ENCODE results near the gene CHST15. TPM values are rescaled to one million over a fixed set of nuclear protein-coding genes. Genes with fewer than 3 reads are reported as not detected.

Gene CHST15
- total RNA-seq, 1 experiment from 2014 or later, result 26.7 TPM

DNA sequence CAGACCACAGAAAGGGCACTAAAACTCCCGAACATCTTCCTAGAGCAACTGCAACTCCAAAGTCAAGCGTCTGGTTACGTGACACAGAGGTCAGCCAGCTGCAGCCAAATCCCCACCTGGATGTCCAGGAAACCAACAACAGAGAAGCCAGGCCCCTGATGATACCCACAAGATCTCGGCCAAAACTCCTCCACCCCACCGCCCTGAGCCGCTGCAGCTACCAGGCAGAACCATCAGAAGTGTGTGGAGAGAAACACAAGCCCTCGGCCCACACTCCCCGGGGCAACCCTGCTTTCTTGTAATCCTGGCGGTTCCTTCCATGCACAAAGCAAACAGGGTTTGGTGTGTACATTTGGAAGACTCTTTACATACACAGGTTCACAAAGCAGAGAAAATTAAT is 8.7 kb downstream of the CHST15 start:
- Mint-ChIP-seq H3K4me1 (ENCODE audit: low read depth, unreplicated experiment) (peaks cover 6% of the 10 kb centered on the region), H3K27me3 (ENCODE audit: insufficient read depth, unreplicated experiment) (no peaks in the 10 kb centered on the region), H3K4me3 (ENCODE audit: unreplicated experiment) (no peak overlapping the region), H3K9me3 (ENCODE audit: unreplicated experiment) (no peaks in the 10 kb centered on the region), H3K27ac (ENCODE audit: unreplicated experiment) (no peak overlapping the region), H3K36me3 (ENCODE audit: insufficient read depth, unreplicated experiment) (peaks cover 18% of the 10 kb centered on the region)
- no peaks in the 10 kb centered on the region for H3K4me1 ChIP-seq
- TF ChIP-seq, protein P1, sequence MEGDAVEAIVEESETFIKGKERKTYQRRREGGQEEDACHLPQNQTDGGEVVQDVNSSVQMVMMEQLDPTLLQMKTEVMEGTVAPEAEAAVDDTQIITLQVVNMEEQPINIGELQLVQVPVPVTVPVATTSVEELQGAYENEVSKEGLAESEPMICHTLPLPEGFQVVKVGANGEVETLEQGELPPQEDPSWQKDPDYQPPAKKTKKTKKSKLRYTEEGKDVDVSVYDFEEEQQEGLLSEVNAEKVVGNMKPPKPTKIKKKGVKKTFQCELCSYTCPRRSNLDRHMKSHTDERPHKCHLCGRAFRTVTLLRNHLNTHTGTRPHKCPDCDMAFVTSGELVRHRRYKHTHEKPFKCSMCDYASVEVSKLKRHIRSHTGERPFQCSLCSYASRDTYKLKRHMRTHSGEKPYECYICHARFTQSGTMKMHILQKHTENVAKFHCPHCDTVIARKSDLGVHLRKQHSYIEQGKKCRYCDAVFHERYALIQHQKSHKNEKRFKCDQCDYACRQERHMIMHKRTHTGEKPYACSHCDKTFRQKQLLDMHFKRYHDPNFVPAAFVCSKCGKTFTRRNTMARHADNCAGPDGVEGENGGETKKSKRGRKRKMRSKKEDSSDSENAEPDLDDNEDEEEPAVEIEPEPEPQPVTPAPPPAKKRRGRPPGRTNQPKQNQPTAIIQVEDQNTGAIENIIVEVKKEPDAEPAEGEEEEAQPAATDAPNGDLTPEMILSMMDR (IDR thresholded peaks at IDR 0.05; ENCODE audit: insufficient read depth in 1 of 2, low read depth in 1 of 2, low read length in 1 of 2, severe bottlenecking in 1 of 2, unreplicated experiment in 1 of 2), result no peak
- CTCF ChIA-PET, result interaction anchor here (1.2 kb wide), 1 partner anchor 59 kb away, joined by 3 read pairs; no protein-coding TSS in a partner anchor
- POLR2A ChIA-PET, result no interaction called here
- no peak for DNase-seq
- no peaks in the 10 kb centered on the region for H3K9me3 ChIP-seq
- no peaks in the 10 kb centered on the region for H3K27me3 ChIP-seq (replicated peaks; ENCODE audit: control insufficient read depth, insufficient read depth, low read length)
- no TSS peak for BruUV-seq (replicated peaks)
- no peaks in the 10 kb centered on the region for H3K36me3 ChIP-seq (ENCODE audit: control insufficient read depth, insufficient read depth, low read length)
- H3K4me3 ChIP-seq (ENCODE audit: low read depth, low read length), result no peak overlapping the region
- intact Hi-C loops (cut with micrococcal nuclease; ENCODE audit: unreplicated experiment), result no loop called here

DNA sequence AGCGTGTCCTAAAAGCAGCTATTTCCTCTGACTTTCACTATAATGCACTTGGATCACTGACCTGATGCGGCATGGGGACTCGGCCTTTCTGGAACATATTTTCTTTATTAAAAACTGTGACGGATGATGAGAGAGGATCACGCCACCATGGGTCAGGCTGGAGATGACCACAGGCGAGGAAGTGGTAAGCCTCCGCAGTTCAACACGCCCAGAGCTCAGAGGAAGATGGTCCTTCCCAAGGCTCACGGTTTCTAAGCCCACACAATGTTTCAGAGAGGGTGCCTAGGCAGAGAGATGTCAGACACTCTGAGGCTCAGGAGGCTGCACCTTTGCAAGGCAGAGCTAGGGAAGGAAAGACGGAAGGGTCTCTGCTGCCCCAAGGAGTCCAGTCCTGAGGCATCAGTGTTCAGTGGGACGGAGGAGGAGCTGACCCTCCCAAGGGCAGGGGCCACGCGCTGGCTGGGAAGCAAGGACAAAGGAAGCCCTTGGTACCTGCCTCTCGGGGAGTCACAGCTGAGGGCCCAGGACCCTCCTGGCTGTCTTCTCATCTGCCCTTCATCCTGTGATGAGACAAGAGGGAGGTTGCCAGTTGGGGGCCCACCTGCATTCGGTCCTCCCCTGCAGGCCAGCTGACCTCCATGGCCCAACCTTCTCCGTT is 9.5 kb downstream of the CHST15 start:
- peaks cover 18% of the 10 kb centered on the region for H3K36me3 Mint-ChIP-seq (ENCODE audit: insufficient read depth, unreplicated experiment)
- no TSS peak for BruUV-seq (replicated peaks)
- no peak overlapping the region for H3K4me3 Mint-ChIP-seq (ENCODE audit: unreplicated experiment)
- intact Hi-C loops (cut with micrococcal nuclease; ENCODE audit: unreplicated experiment), result loop anchor here (2.0 kb wide), 1 partner anchor 15 kb away; no protein-coding TSS in a partner anchor
- H3K9me3 Mint-ChIP-seq (ENCODE audit: unreplicated experiment), result no peaks in the 10 kb centered on the region
- H3K4me1 Mint-ChIP-seq (ENCODE audit: low read depth, unreplicated experiment), result peaks cover 6% of the 10 kb centered on the region
- ChIA-PET POLR2A (no interaction called here), CTCF (interaction anchor here (0.7 kb wide), 1 partner anchor 34 kb away, joined by 3 read pairs; no protein-coding TSS in a partner anchor)
- Histone ChIP-seq H3K4me3 (ENCODE audit: low read depth, low read length) (no peak overlapping the region), H3K4me1 (no peaks in the 10 kb centered on the region), H3K27me3 (replicated peaks; ENCODE audit: control insufficient read depth, insufficient read depth, low read length) (no peaks in the 10 kb centered on the region), H3K36me3 (ENCODE audit: control insufficient read depth, insufficient read depth, low read length) (no peaks in the 10 kb centered on the region), H3K9me3 (no peaks in the 10 kb centered on the region)
- no peak for DNase-seq
- no peaks in the 10 kb centered on the region for H3K27me3 Mint-ChIP-seq (ENCODE audit: insufficient read depth, unreplicated experiment)
- no peak overlapping the region for H3K27ac Mint-ChIP-seq (ENCODE audit: unreplicated experiment)
- TF ChIP-seq, protein P1 (IDR thresholded peaks at IDR 0.05; ENCODE audit: insufficient read depth in 1 of 2, low read depth in 1 of 2, low read length in 1 of 2, severe bottlenecking in 1 of 2, unreplicated experiment in 1 of 2), result no peak

DNA sequence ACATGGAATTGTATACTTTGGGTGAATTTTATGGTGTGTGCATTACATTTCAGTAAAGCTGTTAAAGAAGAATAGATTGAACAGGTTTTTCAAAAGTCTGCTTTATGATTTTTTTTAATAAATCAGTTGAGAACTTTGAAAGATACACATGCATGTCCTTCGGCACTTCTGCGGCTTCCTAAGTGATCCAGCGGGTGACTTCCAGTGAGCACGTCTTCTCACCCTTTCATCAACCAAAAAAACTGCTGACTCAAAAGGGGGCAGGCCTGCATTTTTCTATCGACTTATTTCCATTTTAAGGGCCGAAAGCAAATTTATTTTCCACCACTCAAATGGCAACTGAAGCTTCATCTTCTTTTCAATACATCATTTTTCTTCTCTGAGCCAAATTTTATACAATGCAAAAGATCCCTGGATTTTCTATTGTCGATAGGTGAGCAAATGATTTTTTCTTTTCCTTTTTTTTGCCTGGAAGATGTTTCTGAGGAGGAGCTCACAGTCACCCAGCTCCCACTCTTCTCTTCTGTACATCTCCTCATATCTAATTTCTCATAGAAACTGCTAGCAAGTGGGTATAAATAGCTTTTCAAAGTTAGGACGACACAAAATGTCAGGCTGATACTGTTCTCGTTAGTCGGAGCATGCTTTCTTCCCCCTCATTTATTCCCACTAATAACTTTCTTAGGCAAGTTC is 10.2 kb downstream of the CHST15 start:
- intact Hi-C loops (cut with micrococcal nuclease; ENCODE audit: unreplicated experiment), result loop anchor here (2.0 kb wide), 1 partner anchor 14 kb away; no protein-coding TSS in a partner anchor
- TF ChIP-seq, protein P1 (IDR thresholded peaks at IDR 0.05; ENCODE audit: insufficient read depth in 1 of 2, low read depth in 1 of 2, low read length in 1 of 2, severe bottlenecking in 1 of 2, unreplicated experiment in 1 of 2), result no peak
- H3K4me1 ChIP-seq, result no peaks in the 10 kb centered on the region
- H3K9me3 ChIP-seq, result no peaks in the 10 kb centered on the region
- H3K27me3 ChIP-seq (replicated peaks; ENCODE audit: control insufficient read depth, insufficient read depth, low read length), result no peaks in the 10 kb centered on the region
- no TSS peak for BruUV-seq (replicated peaks)
- no peak overlapping the region for H3K4me3 Mint-ChIP-seq (ENCODE audit: unreplicated experiment)
- DNase-seq, result no peak
- ChIA-PET CTCF (interaction anchor here (0.7 kb wide), 1 partner anchor 33 kb away, joined by 3 read pairs; no protein-coding TSS in a partner anchor), POLR2A (no interaction called here)
- no peak overlapping the region for H3K4me3 ChIP-seq (ENCODE audit: low read depth, low read length)
- peaks cover under 1% of the 10 kb centered on the region for H3K4me1 Mint-ChIP-seq (ENCODE audit: low read depth, unreplicated experiment)
- H3K36me3 ChIP-seq (ENCODE audit: control insufficient read depth, insufficient read depth, low read length), result no peaks in the 10 kb centered on the region
- H3K27ac Mint-ChIP-seq (ENCODE audit: unreplicated experiment), result no peak overlapping the region
- H3K9me3 Mint-ChIP-seq (ENCODE audit: unreplicated experiment), result no peaks in the 10 kb centered on the region
- H3K36me3 Mint-ChIP-seq (ENCODE audit: insufficient read depth, unreplicated experiment), result peaks cover 18% of the 10 kb centered on the region
- no peaks in the 10 kb centered on the region for H3K27me3 Mint-ChIP-seq (ENCODE audit: insufficient read depth, unreplicated experiment)

Measured in Caco-2 (cell line).